PFSK-1 (cell line): ENCODE measurements around the gene IL34.

Experiments used
- FOXP2 ChIP-seq: optimal IDR thresholded peaks from 2 replicates; pipeline ENCODE3; 2011; ENCODE audit warnings: borderline replicate concordance, control low read depth, inconsistent platforms; ENCODE audit not compliant: insufficient read depth; ENCODE audit errors: extremely low read length, extremely low read depth
- POLR2AphosphoS5 ChIP-seq: IDR thresholded peaks from 2 replicates; pipeline ENCODE4 v1.6.1; 2012; ENCODE audit warnings: low read depth, mild to moderate bottlenecking, control low read depth, low read length, moderate library complexity
- REST ChIP-seq, 2 experiments: IDR thresholded peaks; 2 replicates each; pipeline versions ENCODE4 v1.6.1 to v1.8.0; 2011 to 2012; ENCODE audit warnings: low read depth in 2 of 2, low read length in 2 of 2, control low read depth in 1 of 2, inconsistent platforms in 1 of 2, mild to moderate bottlenecking in 1 of 2, moderate library complexity in 1 of 2; ENCODE audit not compliant: insufficient read depth in 1 of 2
- SIN3A ChIP-seq: IDR thresholded peaks from 2 replicates; pipeline ENCODE4 v1.6.1; 2012; ENCODE audit warnings: mild to moderate bottlenecking, low read length, moderate library complexity, borderline replicate concordance; ENCODE audit not compliant: insufficient read depth
- TAF1 ChIP-seq: IDR thresholded peaks from 2 replicates; pipeline ENCODE4 v1.6.1; 2012; ENCODE audit warnings: low read length, control low read depth, borderline replicate concordance; ENCODE audit not compliant: insufficient read depth

The IL34 gene

GRCh38 chr16:70608521-70608920 lies 37.8 kb upstream of the IL34 start:
- no peak for TF ChIP-seq TAF1
- no peak for TF ChIP-seq FOXP2
- no peak for TF ChIP-seq SIN3A
- no peak for TF ChIP-seq REST (IDR thresholded peaks at IDR 0.05; ENCODE audit: insufficient read depth in 1 of 2, low read depth in 2 of 2, low read length in 2 of 2)
- no peak for TF ChIP-seq POLR2AphosphoS5

GRCh38 chr16:70610273-70611223 lies 35.8 kb upstream of the IL34 start:
- TF ChIP-seq REST (IDR thresholded peaks at IDR 0.05; ENCODE audit: insufficient read depth in 1 of 2, low read depth in 2 of 2, low read length in 2 of 2) (no peak), TAF1 (no peak), FOXP2 (no peak), POLR2AphosphoS5 (no peak), SIN3A (no peak)

- TF ChIP-seq REST (IDR thresholded peaks at IDR 0.05; ENCODE audit: insufficient read depth in 1 of 2, low read depth in 2 of 2, low read length in 2 of 2) (no peak), TAF1 (no peak), POLR2AphosphoS5 (no peak), SIN3A (no peak), FOXP2 (no peak)
These were observed 35.1 kb upstream of the IL34 start for GRCh38 chr16:70611224-70611598.

- TF ChIP-seq SIN3A (no peak), REST (IDR thresholded peaks at IDR 0.05; ENCODE audit: insufficient read depth in 1 of 2, low read depth in 2 of 2, low read length in 2 of 2) (no peak), TAF1 (no peak), POLR2AphosphoS5 (no peak), FOXP2 (no peak)
These were observed 34.5 kb upstream of the IL34 start for GRCh38 chr16:70611785-70612303.
